Limb (tissue), 2 donors: ENCODE measurements around the gene ZNF497.
"Not testable (repeated sequence)": the region's sequence is repeated elsewhere in the genome, so short reads cannot be mapped to it uniquely, and the experiment has no call there.

Experiments used
- DNase-seq, 2 donors: peaks; one replicate each; pipeline ENCODE4 v3.0.0-alpha.2; 2016; ENCODE audit errors: extremely low spot score in 2 of 2

The ZNF497 gene

GRCh38 chr19:58348080-58348479, 14.5 kb downstream of the ZNF497 start:
- not testable (repeated sequence) for DNase-seq

GRCh38 chr19:58346961-58347929, 15.3 kb downstream of the ZNF497 start:
- DNase-seq, result peak in 1 of 2 donors; percentile 82

DNA sequence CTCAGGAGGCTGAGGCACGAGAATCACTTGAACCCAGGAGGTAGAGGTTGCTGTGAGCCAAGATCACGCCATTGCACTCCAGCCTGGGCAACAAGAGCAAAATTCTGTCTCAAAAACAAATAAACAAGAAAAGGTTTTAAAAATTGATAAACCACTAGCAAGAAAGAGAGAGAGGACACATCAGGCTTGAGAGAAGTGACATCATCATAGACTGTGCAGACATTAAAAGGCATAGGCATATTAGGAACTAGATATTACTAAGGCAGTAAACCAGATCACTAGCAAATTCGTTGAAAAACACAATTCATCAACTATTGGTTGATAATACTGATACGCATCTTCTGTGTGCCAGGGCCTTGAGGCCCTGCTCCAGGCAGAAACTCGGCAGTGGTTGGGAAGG, 17.0 kb downstream of the ZNF497 start:
- no peak for DNase-seq

DNA sequence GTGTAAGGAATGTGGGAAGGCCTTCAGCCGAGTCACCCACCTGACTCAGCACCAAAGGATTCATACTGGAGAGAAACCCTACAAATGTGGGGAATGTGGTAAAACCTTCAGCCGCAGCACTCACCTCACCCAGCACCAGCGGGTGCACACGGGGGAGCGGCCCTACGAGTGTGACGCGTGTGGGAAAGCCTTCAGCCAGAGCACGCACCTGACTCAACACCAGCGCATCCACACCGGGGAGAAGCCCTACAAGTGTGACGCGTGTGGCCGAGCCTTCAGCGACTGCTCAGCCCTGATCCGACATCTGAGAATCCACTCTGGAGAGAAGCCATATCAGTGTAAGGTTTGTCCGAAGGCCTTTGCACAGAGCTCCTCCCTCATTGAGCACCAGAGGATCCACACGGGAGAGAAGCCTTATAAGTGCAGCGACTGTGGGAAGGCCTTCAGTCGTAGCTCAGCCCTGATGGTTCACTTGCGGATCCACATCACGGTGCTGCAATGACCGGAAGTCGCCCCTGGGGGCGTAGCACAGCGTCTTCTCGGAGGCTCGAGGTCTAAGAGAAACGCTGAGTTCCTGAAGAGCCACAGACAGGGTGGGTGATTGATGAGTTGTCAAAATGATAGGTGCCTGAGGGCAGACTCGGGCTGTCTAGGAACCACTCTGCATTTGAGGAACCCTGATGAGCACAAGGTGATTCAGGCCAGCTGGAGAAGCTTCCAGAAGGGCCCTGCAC, 23.6 kb downstream of the ZNF497 start:
- DNase-seq, result no peak

- no peak for DNase-seq
These were observed 24.2 kb downstream of the ZNF497 start for GRCh38 chr19:58338336-58338735.

DNA sequence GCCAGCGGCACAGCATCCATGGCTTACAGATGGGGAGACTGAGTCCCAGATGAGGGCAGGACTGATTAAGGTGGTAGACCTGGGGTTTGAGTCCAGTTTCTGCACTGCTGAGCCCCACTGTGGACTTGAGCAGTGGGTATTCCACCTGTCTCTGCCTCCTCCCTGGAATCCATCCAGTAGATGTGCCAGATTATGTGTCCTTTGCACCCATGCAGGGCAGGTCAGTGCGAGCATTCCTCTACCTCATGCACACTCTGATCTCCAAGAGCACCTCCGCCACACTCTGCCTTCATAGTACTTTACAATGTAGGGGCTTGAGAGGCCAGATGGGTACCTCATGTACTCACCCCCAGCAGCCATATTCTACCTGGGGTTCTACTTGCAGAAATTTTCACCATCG, 25.7 kb downstream of the ZNF497 start:
- DNase-seq, result no peak

DNA sequence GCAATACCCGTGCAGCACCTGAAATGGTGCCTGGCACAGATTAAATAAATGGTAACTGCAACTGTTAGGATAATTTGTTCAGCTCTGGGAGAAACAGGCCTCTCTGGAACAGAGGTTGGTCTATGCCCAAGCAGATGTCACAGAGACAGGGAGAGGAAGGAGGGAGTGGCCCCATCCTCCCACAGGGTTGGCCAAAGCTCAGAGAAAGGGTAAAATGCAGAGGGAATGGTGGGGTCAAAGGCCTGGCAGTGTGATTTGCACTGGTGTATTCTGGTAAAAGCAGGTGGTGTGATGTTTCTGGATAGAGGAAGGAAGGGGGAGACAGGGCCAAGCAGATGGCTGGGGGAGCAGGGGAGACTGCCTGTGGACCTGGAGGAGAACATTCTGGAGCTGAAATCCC, 26.3 kb downstream of the ZNF497 start:
- no peak for DNase-seq

- no peak for DNase-seq
These were observed 26.9 kb downstream of the ZNF497 start for GRCh38 chr19:58335630-58336029.

GRCh38 chr19:58334691-58335249, 27.8 kb downstream of the ZNF497 start:
- DNase-seq, result no peak

DNA sequence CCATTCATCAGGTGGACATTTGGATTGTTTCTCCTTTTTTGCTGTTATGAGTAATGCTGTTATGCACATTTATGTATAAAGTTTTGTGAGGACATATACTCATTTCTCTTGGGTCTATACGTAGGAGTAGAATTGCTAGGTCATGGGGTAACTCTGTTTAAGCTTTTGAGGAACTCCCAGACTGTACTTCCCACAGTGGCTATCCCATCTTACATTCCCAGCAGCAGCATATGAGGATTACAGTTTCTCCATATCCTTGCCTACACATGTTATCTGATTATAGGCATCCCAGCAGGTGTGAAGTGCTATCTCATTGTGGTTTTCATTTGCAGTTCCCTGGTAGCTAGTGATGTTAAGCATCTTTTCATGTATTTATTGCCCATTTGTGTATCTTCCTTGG, 29.9 kb downstream of the ZNF497 start:
- no peak for DNase-seq

DNA sequence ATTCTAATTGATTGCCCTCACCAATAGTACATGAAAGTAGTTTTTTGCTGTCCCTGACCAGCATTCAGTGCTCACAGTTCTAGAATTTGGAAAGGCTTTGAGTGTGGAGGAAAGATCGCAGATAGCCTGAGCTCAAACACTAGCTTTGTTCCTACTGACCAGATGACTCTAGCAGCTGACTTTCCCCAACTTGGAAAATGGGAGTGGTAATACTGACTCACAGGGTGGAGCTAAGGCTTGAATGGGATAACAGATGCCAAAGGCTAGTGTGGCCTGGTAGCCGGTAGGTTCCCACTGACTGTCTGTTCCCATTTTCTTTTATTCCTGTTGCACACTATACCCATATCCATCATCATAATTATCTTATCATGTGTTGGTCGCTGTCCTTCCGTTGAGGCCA, 32.1 kb downstream of the ZNF497 start:
- DNase-seq, result no peak

- no peak for DNase-seq
These were observed 33.6 kb downstream of the ZNF497 start for GRCh38 chr19:58328999-58329398.

GRCh38 chr19:58326914-58327726, 35.4 kb downstream of the ZNF497 start, which contains the start of gene ZSCAN22:
Gene ZSCAN22 (plus strand): TSS chr19:58326994. CDS start chr19:58334803, 7,809 bp downstream.
- DNase-seq, result peak; percentile 96

- DNase-seq, result no peak
These were observed 36.0 kb downstream of the ZNF497 start for GRCh38 chr19:58326501-58326913.

DNA sequence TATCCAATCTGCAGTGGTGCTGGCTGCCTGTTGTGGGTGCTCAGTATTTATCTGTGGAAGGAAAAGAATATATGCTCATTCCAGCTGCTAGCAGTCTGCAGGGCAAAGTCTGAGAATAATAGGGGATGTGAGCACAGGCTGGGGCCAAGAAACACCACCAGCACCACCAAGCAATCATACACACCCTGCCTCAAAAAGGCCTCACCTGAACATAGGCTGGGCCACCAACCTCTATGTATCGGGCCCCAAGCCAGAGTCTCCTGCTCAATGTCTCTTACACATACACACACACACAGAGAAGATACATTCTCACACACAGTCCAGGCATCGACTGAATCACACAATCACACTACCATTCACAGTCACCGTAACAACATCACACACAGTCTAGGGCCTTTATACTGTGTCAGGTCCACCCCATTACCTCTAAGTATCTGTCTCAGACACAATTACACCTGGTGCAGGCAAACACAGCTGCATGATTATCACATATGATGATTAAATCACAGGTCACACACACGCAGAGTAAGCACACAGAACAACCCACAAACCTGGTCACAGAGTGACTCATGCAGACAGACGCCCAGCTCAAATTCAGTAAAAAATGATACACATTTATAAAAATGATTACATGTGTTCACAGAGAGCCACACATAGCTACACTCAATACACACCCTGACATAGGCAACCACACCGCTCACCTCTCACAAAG, 37.1 kb downstream of the ZNF497 start:
- DNase-seq, result no peak

DNA sequence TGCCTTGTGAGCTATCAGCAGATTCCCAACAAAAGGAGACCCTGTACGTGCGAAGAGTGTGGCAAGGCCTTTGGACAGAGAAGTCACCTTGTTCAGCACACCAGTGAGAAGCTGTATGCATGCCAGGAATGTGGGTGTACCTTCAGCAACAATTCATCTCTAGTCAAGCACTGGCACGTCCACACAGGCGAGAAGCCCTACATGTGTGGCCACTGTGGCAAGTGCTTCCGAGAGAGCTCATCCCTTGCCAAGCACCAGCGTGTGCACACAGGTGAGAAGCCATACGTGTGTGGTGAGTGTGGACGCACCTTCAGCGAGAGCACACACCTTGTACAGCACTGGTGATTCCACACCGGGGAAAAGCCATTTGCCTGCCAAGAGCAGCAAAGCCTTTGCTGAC, 43.3 kb downstream of the ZNF497 start:
- DNase-seq, result no peak

- DNase-seq, result no peak
These were observed 44.3 kb downstream of the ZNF497 start for GRCh38 chr19:58318297-58318696.

DNA sequence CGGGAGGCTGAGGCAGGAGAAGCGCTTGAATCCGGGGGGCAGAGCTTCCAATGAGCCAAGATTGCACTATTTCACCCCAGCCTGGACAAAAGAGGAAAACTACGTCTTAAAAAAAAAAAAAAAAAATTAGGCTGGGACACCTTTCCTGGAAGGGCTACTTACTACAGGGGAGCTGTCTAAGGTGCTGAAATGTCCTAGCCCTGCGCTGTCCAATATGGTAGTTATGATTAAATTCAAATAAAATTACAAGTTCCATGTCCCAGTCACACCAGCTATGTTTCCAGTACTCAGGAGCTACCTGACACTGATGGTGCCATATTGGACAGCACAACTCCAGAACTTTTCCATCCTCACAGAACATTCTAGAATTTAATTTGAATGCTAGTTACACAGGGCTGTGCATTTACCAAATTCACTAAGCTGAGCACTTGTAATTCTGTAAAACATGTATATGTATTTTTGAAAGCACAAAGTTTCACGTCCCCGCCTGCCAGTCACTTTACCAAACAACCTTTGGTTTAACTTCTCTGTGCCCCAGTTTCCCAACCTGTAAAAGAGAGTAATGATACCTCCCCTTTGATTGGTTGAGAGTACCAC, 45.0 kb downstream of the ZNF497 start:
- peak in 1 of 2 donors; percentile 27 for DNase-seq

- no peak for DNase-seq
These were observed 47.0 kb downstream of the ZNF497 start for GRCh38 chr19:58315580-58315979.

- DNase-seq, result no peak
These were observed 51.1 kb downstream of the ZNF497 start for GRCh38 chr19:58311345-58311865.
